ENCODE measurements around the gene RELN.

The RELN gene

GRCh38 chr7:103657474-103657894 is 332.0 kb downstream of the RELN start (continued):
- TF ChIP-seq ZSCAN5A (tag by site-specific recombination; IDR thresholded peaks at IDR 0.05) (no peak), ZNF132 (tag by site-specific recombination; IDR thresholded peaks at IDR 0.05; ENCODE audit: borderline replicate concordance) (no peak), ZNF423 (tag by site-specific recombination; IDR thresholded peaks at IDR 0.05) (no peak), PRDM1 (tag by site-specific recombination; IDR thresholded peaks at IDR 0.05) (no peak), ZNF513 (tag by site-specific recombination; IDR thresholded peaks at IDR 0.05) (no peak)

- Histone ChIP-seq H3K36me3 (ENCODE audit: control insufficient read depth in 2 of 2, insufficient read depth in 1 of 2, low read length in 2 of 2) (no peaks in the 10 kb centered on the region), H3K4me1 (ENCODE audit: control insufficient read depth, insufficient read depth, low read length) (no peaks in the 10 kb centered on the region), H3K4me3 (ENCODE audit: low read depth, low read length) (no peak overlapping the region), H3K9me3 (ENCODE audit: control insufficient read depth, insufficient read depth, low read depth, low read length) (no peaks in the 10 kb centered on the region), H3K27ac (ENCODE audit: extremely low read depth, low read depth, low read length) (no peak overlapping the region)
- TF ChIP-seq ZNF391 (tag by site-specific recombination; IDR thresholded peaks at IDR 0.05; ENCODE audit: borderline replicate concordance, low read depth), result no peak
- POLR2A ChIA-PET, result no interaction called here
- CTCF ChIA-PET, result interaction anchor here (0.7 kb wide), 1 partner anchor 63 kb away, joined by 3 read pairs; no protein-coding TSS in a partner anchor
Observed at GRCh38 chr7:103656221-103656620, 333.2 kb downstream of the RELN start.

- no peak for TF ChIP-seq ZSCAN30 (tag by site-specific recombination; IDR thresholded peaks at IDR 0.05)
- no peak for TF ChIP-seq WT1 (tag by site-specific recombination; IDR thresholded peaks at IDR 0.05)
- TF ChIP-seq ZNF521 (tag by site-specific recombination; IDR thresholded peaks at IDR 0.05), result no peak
- no peak for TF ChIP-seq ZNF623 (tag by site-specific recombination; IDR thresholded peaks at IDR 0.05)
- 0 out of 2 replicates have a peak, but pooled peaks have one; percentile 7 for TF ChIP-seq FEZF1 (tag by site-specific recombination; IDR thresholded peaks at IDR 0.05)
- ChIA-PET CTCF (interaction anchor here (0.7 kb wide), 1 partner anchor 687 kb away, joined by 3 read pairs; no protein-coding TSS in a partner anchor), POLR2A (no interaction called here)
- Histone ChIP-seq H3K4me3 (ENCODE audit: low read depth, low read length) (no peak overlapping the region), H3K4me1 (ENCODE audit: control insufficient read depth, insufficient read depth, low read length) (no peaks in the 10 kb centered on the region), H3K36me3 (ENCODE audit: control insufficient read depth in 2 of 2, insufficient read depth in 1 of 2, low read length in 2 of 2) (no peaks in the 10 kb centered on the region), H3K27ac (ENCODE audit: extremely low read depth, low read depth, low read length) (no peak overlapping the region), H3K9me3 (ENCODE audit: control insufficient read depth, insufficient read depth, low read depth, low read length) (no peaks in the 10 kb centered on the region)
Observed at GRCh38 chr7:103651593-103652377, 337.7 kb downstream of the RELN start.

- POLR2A ChIA-PET, result no interaction called here
- no peak overlapping the region for H3K27ac ChIP-seq (ENCODE audit: extremely low read depth, low read depth, low read length)
- H3K36me3 ChIP-seq (ENCODE audit: control insufficient read depth in 2 of 2, insufficient read depth in 1 of 2, low read length in 2 of 2), result no peaks in the 10 kb centered on the region
- CTCF ChIA-PET, result no interaction called here
- TF ChIP-seq ZNF146 (tag by site-specific recombination; IDR thresholded peaks at IDR 0.05), result peak; percentile 19; the same call in 1 of the 2 replicates
- TF ChIP-seq ZNF274 (IDR thresholded peaks at IDR 0.05; ENCODE audit: low read length), result no peak
- TF ChIP-seq ZNF274 (tag by site-specific recombination; IDR thresholded peaks at IDR 0.05; ENCODE audit: borderline replicate concordance), result no peak
- H3K4me3 ChIP-seq (ENCODE audit: low read depth, low read length), result no peak overlapping the region
- H3K4me1 ChIP-seq (ENCODE audit: control insufficient read depth, insufficient read depth, low read length), result no peaks in the 10 kb centered on the region
- H3K9me3 ChIP-seq (ENCODE audit: control insufficient read depth, insufficient read depth, low read depth, low read length), result no peaks in the 10 kb centered on the region
Observed at GRCh38 chr7:103649052-103649451, 340.4 kb downstream of the RELN start.

Data from HEK293 (cell line).